Measurements from ENCODE around the gene MAP1B. TPM values are rescaled to one million over a fixed set of nuclear protein-coding genes. Genes with fewer than 3 reads are reported as not detected.

MAP1B gene
- total RNA-seq, 1 donor from 2014 or later: 1,059 TPM

- intact Hi-C loops (cut with DNase I): no loop called here
- H3K4me1 ChIP-seq: peaks cover 19 to 79% of the 10 kb centered on the region in 2 donors
- H3K27ac ChIP-seq: peak overlapping the region; percentile 93 to 95
- no peaks in the 10 kb centered on the region for H3K27me3 ChIP-seq
- no peaks in the 10 kb centered on the region for H3K36me3 ChIP-seq
- H3K4me3 ChIP-seq: no peak overlapping the region
- DNase-seq (ENCODE audit: low spot score in 2 of 2): no peak
- H3K9me3 ChIP-seq: no peaks in the 10 kb centered on the region
- no peak for TF ChIP-seq CTCF (IDR thresholded peaks at IDR 0.05)
Measured at GRCh38 chr5:72130351-72130761, 23.1 kb downstream of the MAP1B start.

DNA sequence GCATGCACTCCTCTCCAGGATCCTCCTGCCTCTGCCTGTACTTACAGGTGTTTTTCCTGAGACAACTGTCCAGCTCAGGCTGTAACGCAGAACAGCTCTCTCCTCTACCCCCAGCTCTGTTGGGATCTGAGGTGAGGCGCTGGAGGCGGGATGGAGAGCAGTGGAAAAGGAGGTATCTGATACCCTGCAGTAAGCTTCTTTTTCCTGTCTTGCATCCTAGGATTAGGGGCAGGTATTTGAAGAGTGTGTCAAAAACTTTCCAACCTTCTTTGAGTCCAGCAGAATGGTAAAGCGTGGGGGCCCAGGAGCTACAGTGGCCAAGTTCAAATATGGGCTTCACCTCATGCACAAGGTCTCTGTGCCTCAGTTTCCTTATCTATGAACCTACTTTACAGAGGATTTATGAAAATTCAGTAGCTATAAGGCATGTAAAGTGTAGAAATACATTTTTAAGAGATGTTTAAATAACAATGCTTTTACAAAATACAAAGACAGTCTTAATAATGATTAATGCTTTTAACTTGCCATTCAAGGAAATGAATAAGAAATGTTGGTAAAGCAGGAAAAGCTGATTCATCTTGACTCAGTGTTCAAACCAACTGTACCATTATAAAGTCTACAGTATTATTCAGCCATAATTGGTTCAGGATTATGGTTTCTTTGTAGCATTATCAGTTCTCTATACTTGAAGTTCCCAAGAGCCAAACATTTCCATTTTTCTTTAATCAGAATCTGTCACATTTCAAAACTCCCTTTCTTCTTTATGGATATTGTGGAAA, 26.1 kb downstream of the MAP1B start:
- no peak for TF ChIP-seq CTCF (IDR thresholded peaks at IDR 0.05)
- intact Hi-C loops (cut with DNase I): loop anchor here (2.0 kb wide), 1 partner anchor 25 kb away; no protein-coding TSS in a partner anchor
- Histone ChIP-seq H3K9me3 (no peaks in the 10 kb centered on the region), H3K27ac (peak overlapping the region; percentile 93 to 95), H3K27me3 (no peaks in the 10 kb centered on the region), H3K4me1 (peaks cover 14 to 81% of the 10 kb centered on the region in 2 donors), H3K36me3 (peaks cover 0 to 3% of the 10 kb centered on the region in 2 donors), H3K4me3 (no peak overlapping the region)
- DNase-seq (ENCODE audit: low spot score in 2 of 2): no peak

GRCh38 chr5:72134226-72134899, 27.1 kb downstream of the MAP1B start:
- Histone ChIP-seq H3K27ac (peak overlapping the region; percentile 93 to 95), H3K36me3 (peaks cover 0 to 3% of the 10 kb centered on the region in 2 donors), H3K4me1 (peaks cover 11 to 79% of the 10 kb centered on the region in 2 donors), H3K27me3 (no peaks in the 10 kb centered on the region), H3K4me3 (no peak overlapping the region), H3K9me3 (no peaks in the 10 kb centered on the region)
- intact Hi-C loops (cut with DNase I): no loop called here
- DNase-seq (ENCODE audit: low spot score in 2 of 2): no peak
- TF ChIP-seq CTCF (IDR thresholded peaks at IDR 0.05): no peak

- Histone ChIP-seq H3K27ac (peak overlapping the region; percentile 93 to 95), H3K9me3 (no peaks in the 10 kb centered on the region), H3K36me3 (peaks cover 0 to 11% of the 10 kb centered on the region in 2 donors), H3K4me3 (no peak overlapping the region), H3K27me3 (no peaks in the 10 kb centered on the region), H3K4me1 (peaks cover 26 to 89% of the 10 kb centered on the region in 2 donors)
- intact Hi-C loops (cut with DNase I): loop anchor here (2.0 to 5.0 kb wide), 2 partner anchors 109 to 171 kb away; no protein-coding TSS in a partner anchor
- DNase-seq (ENCODE audit: low spot score in 2 of 2): no peak
- TF ChIP-seq CTCF (IDR thresholded peaks at IDR 0.05): peak; percentile 25 to 46 (median 35)
Measured at GRCh38 chr5:72137826-72138409, 30.6 kb downstream of the MAP1B start.

GRCh38 chr5:72138943-72139521, 31.8 kb downstream of the MAP1B start:
- Histone ChIP-seq H3K27ac (peak overlapping the region; percentile 93 to 95), H3K9me3 (no peaks in the 10 kb centered on the region), H3K36me3 (peaks cover 0 to 11% of the 10 kb centered on the region in 2 donors), H3K4me1 (peaks cover 26 to 89% of the 10 kb centered on the region in 2 donors), H3K27me3 (no peaks in the 10 kb centered on the region), H3K4me3 (peak overlapping the region; percentile 35 to 43)
- intact Hi-C loops (cut with DNase I): loop anchor here (2.0 to 5.0 kb wide), 2 partner anchors 108 to 170 kb away; no protein-coding TSS in a partner anchor
- DNase-seq (ENCODE audit: low spot score in 2 of 2): no peak
- no peak for TF ChIP-seq CTCF (IDR thresholded peaks at IDR 0.05)
